HepG2 (cell line): ENCODE measurements around the gene NKPD1. TPM values are rescaled to one million over a fixed set of nuclear protein-coding genes. Genes with fewer than 3 reads are reported as not detected.

Source experiments
- ETV6 ChIP-seq: sonication (generic); formaldehyde crosslinking; conservative IDR thresholded peaks from 2 replicates; pipeline ENCODE4 v1.4.0; 2020; ENCODE audit warnings: missing genetic modification reagents
- KDM1A ChIP-seq: IDR thresholded peaks from 2 replicates; pipeline ENCODE4 v1.6.1; 2016; ENCODE audit warnings: missing compliant biosample characterization
- MBNL3 ChIP-seq: fragments of 250-450 bp; sonication (Bioruptor Pico); conservative IDR thresholded peaks from 2 replicates; pipeline ENCODE4 v1.8.0; 2022; ENCODE audit warnings: mild to moderate bottlenecking, inconsistent platforms
- ZBTB7B ChIP-seq: sonication (generic); formaldehyde crosslinking; IDR thresholded peaks from 2 replicates; pipeline ENCODE4 v1.4.0; 2020; ENCODE audit warnings: missing genetic modification reagents
- ZNF768 ChIP-seq: sonication (generic); formaldehyde crosslinking; IDR thresholded peaks from 2 replicates; pipeline ENCODE4 v1.4.0; 2020; ENCODE audit warnings: missing genetic modification reagents
- polyA plus RNA-seq, 8 experiments: library from polyadenylated mRNA; depleted of rRNA in 3 of 8; stranded (reverse) in 7 of 8; unstranded in 1 of 8; fragments of >200 nt; fragmentation: Illumina TruSeq in 4 of 8; extraction: Trizol in 4 of 8; gene quantifications; 2 replicates each; pipeline versions ENCODE4 v1.2.1 to v1.2.3, GENCODE V29; 2011 to 2016; ENCODE audit warnings: low read depth in 4 of 8, missing spikeins in 1 of 8, mixed read lengths in 1 of 8; ENCODE audit not compliant: insufficient read depth in 1 of 8
- total RNA-seq, 5 experiments: library from RNA; depleted of rRNA; stranded (reverse); fragments of >200 nt; fragmentation: Illumina TruSeq; extraction: Trizol; gene quantifications; 2 replicates each; pipeline ENCODE4 v1.2.3, GENCODE V29; 2016; ENCODE audit warnings: low read depth in 1 of 5
- TF ChIP-seq, protein P1 (sequence below): sonication (generic); formaldehyde crosslinking; IDR thresholded peaks from 2 replicates; pipeline ENCODE4 v1.4.0; 2020; ENCODE audit warnings: mild to moderate bottlenecking, missing genetic modification reagents
- TF ChIP-seq, protein P2 (sequence below): IDR thresholded peaks from 2 replicates; pipeline ENCODE4 v1.6.1; 2016; ENCODE audit warnings: mild to moderate bottlenecking, missing biosample characterization, missing genetic modification reagents
- TF ChIP-seq, protein P3 (sequence below): sonication (generic); formaldehyde crosslinking; IDR thresholded peaks from 2 replicates; pipeline ENCODE4 v1.8.1; 2023; ENCODE audit warnings: mild to moderate bottlenecking, moderate library complexity, missing genetic modification reagents
- TF ChIP-seq, protein P4 (sequence below), 2 experiments: sonication (generic) in 1 of 2; formaldehyde crosslinking in 1 of 2; IDR thresholded peaks; 2 replicates each; pipeline versions ENCODE4 v1.4.0 to v1.6.1; 2018 to 2020; ENCODE audit warnings: missing genetic modification reagents in 2 of 2, borderline replicate concordance in 1 of 2, low read depth in 1 of 2, mild to moderate bottlenecking in 1 of 2, missing biosample characterization in 1 of 2
- TF ChIP-seq, protein P5 (sequence below): IDR thresholded peaks from 2 replicates; pipeline ENCODE4 v1.6.1; 2016; ENCODE audit warnings: control low read depth

NKPD1 gene
- total and polyA plus RNA-seq, 2 of the 13 experiments (the other 11 are each of a cell fraction or from before 2014, with no cell fraction given) = 0.03 TPM; not detected in 1

DNA sequence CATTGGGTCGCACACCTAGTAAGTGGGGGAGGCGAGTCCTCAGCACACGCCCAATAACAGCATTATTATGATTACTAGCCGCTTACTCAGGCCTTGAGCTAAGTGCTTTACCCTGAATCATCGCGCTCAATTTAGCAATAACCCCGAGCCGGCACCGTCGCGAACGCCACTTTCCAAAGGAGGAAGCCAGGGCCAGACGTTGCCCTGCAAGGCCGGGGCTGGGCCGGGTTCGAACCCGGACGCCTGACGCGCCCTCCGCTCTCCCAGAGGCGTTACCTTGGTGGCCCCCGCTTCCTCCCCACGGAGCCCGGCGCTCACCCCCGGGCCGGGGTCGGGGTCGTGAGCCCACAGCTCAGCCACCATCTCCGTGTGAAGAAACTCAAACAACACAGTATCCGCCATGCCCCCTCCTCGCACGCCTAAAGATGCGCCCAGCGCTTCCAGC, 17.1 kb upstream of the NKPD1 start, which contains the start of gene TRAPPC6A (continued):
- TF ChIP-seq, protein P1, sequence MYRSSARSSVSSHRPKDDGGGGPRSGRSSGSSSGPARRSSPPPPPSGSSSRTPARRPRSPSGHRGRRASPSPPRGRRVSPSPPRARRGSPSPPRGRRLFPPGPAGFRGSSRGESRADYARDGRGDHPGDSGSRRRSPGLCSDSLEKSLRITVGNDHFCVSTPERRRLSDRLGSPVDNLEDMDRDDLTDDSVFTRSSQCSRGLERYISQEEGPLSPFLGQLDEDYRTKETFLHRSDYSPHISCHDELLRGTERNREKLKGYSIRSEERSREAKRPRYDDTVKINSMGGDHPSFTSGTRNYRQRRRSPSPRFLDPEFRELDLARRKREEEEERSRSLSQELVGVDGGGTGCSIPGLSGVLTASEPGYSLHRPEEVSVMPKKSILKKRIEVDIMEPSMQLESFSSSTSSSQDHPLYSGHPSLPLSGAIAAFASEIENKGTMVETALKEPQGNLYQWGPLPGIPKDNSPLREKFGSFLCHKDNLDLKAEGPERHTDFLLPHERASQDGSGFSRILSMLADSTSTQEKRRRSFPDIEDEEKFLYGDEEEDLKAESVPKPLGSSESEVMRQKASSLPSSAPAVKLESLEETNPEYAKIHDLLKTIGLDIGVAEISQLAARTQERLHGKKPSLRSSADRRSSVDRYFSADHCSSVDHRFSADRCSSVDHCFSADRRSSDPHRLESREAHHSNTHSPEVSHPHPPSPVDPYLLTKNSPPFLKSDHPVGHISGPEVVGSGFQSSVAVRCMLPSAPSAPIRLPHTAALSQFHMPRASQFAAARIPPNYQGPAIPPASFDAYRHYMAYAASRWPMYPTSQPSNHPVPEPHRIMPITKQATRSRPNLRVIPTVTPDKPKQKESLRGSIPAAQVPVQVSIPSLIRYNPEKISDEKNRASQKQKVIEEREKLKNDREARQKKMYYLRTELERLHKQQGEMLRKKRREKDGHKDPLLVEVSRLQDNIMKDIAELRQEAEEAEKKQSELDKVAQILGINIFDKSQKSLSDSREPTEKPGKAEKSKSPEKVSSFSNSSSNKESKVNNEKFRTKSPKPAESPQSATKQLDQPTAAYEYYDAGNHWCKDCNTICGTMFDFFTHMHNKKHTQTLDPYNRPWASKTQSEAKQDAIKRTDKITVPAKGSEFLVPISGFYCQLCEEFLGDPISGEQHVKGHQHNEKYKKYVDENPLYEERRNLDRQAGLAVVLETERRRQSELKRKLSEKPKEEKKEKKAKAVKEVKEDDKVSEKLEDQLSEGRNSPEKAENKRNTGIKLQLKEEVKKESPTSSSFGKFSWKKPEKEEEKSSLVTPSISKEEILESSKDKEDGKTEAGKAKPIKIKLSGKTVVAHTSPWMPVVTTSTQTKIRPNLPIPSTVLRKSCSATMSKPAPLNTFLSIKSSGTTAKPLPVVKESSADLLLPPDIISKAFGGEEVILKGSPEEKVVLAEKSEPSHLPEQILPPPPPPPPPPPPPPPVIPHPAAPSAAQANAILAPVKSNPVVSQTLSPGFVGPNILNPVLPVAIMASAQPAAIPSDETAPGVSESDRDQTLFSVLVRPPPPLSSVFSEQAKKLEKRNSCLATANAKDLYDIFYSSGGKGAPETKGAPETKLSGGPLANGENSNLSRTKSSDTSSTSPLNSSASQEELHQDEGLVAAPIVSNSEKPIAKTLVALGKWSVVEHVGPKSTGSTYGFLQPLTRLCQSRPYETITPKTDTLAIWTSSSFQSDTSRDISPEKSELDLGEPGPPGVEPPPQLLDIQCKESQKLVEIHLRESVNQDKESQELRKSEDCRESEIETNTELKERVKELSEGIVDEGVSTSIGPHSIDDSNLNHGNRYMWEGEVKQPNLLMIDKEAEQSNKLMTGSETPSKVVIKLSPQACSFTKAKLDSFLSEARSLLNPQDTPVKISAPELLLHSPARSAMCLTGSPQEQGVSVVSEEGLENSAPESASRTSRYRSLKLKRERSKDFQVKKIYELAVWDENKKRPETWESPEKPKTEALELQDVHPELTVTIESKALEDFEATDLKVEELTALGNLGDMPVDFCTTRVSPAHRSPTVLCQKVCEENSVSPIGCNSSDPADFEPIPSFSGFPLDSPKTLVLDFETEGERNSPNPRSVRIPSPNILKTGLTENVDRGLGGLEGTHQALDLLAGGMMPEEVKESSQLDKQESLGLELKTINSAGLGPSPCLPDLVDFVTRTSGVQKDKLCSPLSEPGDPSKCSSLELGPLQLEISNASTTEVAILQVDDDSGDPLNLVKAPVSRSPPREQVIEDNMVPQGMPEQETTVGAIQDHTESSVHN = no peak
- TF ChIP-seq, protein P2, sequence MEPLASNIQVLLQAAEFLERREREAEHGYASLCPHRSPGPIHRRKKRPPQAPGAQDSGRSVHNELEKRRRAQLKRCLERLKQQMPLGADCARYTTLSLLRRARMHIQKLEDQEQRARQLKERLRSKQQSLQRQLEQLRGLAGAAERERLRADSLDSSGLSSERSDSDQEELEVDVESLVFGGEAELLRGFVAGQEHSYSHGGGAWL (CRISPR knock-in tag) = no peak; the same call in 1 of the 2 replicates
- TF ChIP-seq, protein P3, sequence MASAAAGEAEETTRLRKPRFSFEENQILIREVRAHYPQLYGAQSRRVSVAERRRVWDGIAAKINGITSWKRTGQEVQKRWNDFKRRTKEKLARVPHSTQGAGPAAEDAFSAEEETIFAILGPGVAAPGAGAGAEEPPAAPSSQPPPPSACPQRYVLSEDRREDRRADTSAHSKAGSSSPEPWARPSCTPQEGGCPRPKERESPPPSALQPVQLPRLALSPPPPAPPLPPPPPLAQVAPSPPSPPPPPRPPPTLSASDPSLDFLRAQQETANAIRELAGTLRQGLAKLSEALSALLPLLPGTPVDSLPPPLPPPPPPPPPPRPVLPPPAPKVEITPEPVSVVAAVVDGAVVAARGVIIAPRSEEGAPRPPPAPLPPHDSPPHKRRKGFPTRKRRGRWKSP = no peak; the same call in 1 of the 2 replicates
- no peak for TF ChIP-seq ETV6
- TF ChIP-seq, protein P4, sequence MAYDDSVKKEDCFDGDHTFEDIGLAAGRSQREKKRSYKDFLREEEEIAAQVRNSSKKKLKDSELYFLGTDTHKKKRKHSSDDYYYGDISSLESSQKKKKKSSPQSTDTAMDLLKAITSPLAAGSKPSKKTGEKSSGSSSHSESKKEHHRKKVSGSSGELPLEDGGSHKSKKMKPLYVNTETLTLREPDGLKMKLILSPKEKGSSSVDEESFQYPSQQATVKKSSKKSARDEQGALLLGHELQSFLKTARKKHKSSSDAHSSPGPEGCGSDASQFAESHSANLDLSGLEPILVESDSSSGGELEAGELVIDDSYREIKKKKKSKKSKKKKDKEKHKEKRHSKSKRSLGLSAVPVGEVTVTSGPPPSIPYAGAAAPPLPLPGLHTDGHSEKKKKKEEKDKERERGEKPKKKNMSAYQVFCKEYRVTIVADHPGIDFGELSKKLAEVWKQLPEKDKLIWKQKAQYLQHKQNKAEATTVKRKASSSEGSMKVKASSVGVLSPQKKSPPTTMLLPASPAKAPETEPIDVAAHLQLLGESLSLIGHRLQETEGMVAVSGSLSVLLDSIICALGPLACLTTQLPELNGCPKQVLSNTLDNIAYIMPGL (CRISPR knock-in tag; IDR thresholded peaks at IDR 0.05; ENCODE audit: borderline replicate concordance in 1 of 2, low read depth in 1 of 2) = peak in 1 of 2 experiments; percentile 54; a peak in 1 of 4 replicates
- TF ChIP-seq KDM1A = no peak
- TF ChIP-seq, protein P5, sequence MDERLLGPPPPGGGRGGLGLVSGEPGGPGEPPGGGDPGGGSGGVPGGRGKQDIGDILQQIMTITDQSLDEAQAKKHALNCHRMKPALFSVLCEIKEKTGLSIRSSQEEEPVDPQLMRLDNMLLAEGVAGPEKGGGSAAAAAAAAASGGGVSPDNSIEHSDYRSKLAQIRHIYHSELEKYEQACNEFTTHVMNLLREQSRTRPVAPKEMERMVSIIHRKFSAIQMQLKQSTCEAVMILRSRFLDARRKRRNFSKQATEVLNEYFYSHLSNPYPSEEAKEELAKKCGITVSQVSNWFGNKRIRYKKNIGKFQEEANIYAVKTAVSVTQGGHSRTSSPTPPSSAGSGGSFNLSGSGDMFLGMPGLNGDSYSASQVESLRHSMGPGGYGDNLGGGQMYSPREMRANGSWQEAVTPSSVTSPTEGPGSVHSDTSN (CRISPR knock-in tag) = no peak
- TF ChIP-seq ZNF768 (CRISPR knock-in tag) = peak; percentile 67; the same call in 1 of the 2 replicates
- TF ChIP-seq ZBTB7B = 0 out of 2 replicates have a peak, but pooled peaks have one; percentile 15
- TF ChIP-seq MBNL3 = no peak
